Suprapubic skin (tissue), 3 donors: ENCODE measurements around the gene APOLD1.

ENCODE experiments used
- POLR2A ChIP-seq, 2 donors: fragments of 450-650 bp; IDR thresholded peaks; one replicate each; pipeline ENCODE4 v1.6.1; 2017; ENCODE audit warnings: antibody characterized with exemption in 2 of 2, mild to moderate bottlenecking in 2 of 2, moderate library complexity in 2 of 2
- TF ChIP-seq, protein P1 (sequence below), 2 donors: fragments of 200-600 bp in 1 of 2; fragments of 450-650 bp in 1 of 2; sonication (generic) in 1 of 2; IDR thresholded peaks; one replicate each; pipeline ENCODE4 v1.5.1; 2016 to 2019; ENCODE audit warnings: antibody characterized with exemption in 2 of 2, mild to moderate bottlenecking in 1 of 2, moderate library complexity in 1 of 2

DNA sequence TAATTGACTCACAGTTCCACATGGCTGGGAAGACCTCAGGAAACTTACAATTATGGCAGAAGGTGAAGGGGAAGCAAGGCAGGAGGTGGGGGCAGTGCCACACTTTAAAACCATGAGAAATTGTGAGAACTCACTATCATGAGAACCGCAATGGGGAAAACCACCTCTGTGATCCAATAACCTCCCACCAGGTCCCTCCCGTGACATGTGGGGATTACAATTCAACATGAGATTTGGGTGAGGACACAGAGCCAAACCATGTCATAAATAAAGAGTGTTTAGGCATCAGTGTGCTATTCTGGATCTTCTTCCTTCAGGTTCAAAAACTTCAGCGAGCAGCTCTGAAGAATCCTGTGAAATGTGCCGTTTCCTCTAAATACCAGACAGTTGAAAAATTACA is 37.4 kb downstream of the APOLD1 start:
- TF ChIP-seq POLR2A (IDR thresholded peaks at IDR 0.05) = no peak
- TF ChIP-seq, protein P1, sequence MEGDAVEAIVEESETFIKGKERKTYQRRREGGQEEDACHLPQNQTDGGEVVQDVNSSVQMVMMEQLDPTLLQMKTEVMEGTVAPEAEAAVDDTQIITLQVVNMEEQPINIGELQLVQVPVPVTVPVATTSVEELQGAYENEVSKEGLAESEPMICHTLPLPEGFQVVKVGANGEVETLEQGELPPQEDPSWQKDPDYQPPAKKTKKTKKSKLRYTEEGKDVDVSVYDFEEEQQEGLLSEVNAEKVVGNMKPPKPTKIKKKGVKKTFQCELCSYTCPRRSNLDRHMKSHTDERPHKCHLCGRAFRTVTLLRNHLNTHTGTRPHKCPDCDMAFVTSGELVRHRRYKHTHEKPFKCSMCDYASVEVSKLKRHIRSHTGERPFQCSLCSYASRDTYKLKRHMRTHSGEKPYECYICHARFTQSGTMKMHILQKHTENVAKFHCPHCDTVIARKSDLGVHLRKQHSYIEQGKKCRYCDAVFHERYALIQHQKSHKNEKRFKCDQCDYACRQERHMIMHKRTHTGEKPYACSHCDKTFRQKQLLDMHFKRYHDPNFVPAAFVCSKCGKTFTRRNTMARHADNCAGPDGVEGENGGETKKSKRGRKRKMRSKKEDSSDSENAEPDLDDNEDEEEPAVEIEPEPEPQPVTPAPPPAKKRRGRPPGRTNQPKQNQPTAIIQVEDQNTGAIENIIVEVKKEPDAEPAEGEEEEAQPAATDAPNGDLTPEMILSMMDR (IDR thresholded peaks at IDR 0.05) = no peak
